Esophagus squamous epithelium (tissue), 4 donors: ENCODE results near the gene PTPN1.

ENCODE experiments used
- CTCF ChIP-seq, 6 experiments: fragments of 450-650 bp in 4 of 6; fragments of 200-600 bp in 2 of 6; sonication (generic) in 2 of 6; IDR thresholded peaks; one replicate each; pipeline ENCODE4 v1.5.1; 2016 to 2019; ENCODE audit warnings: antibody characterized with exemption in 6 of 6, mild to moderate bottlenecking in 4 of 6, moderate library complexity in 4 of 6
- POLR2A ChIP-seq, 4 donors: fragments of 450-650 bp; IDR thresholded peaks; one replicate each; pipeline ENCODE4 v1.6.1; 2017; ENCODE audit warnings: antibody characterized with exemption in 4 of 4, mild to moderate bottlenecking in 4 of 4, moderate library complexity in 3 of 4

GRCh38 chr20:50607850-50608749 lies 97.9 kb downstream of the PTPN1 start:
- no peak for TF ChIP-seq CTCF (IDR thresholded peaks at IDR 0.05)
- TF ChIP-seq POLR2A (IDR thresholded peaks at IDR 0.05), result no peak
